T-helper 17 cell (primary cell): ENCODE data around the gene MGST3. TPM values are rescaled to one million over a fixed set of nuclear protein-coding genes. Genes with fewer than 3 reads are reported as not detected.
A peak's percentile ranks its signal among the peaks of the same experiment; 100 is the strongest.
"Not testable (repeated sequence)": the region's sequence is repeated elsewhere in the genome, so short reads cannot be mapped to it uniquely, and the experiment has no call there.

Experiments used
- ATAC-seq: fragments of 150-1000 bp; cut with Tn5 transposase; 2 replicates; pipeline ENCODE4 v1.10.0; 2021; ENCODE audit warnings: mild to moderate bottlenecking, moderate library complexity
- DNase-seq, 3 donors: peaks; one replicate each; pipeline versions ENCODE4 v3.0.0 to v3.0.0-alpha.2; 2020 to 2021
- H3K9me3 ChIP-seq: one replicate; pipeline ENCODE4 v1.7.0; 2013; ENCODE audit warnings: low read length, mild to moderate bottlenecking; ENCODE audit not compliant: control insufficient read depth, poor library complexity, severe bottlenecking
- H3K27ac Mint-ChIP-seq: one replicate; pipeline ENCODE4 v1.8.0; 2022; ENCODE audit warnings: mild to moderate bottlenecking, moderate library complexity, mixed read lengths
- H3K27me3 Mint-ChIP-seq: one replicate; pipeline ENCODE4 v1.8.0; 2022; ENCODE audit warnings: mixed read lengths
- H3K36me3 Mint-ChIP-seq: one replicate; pipeline ENCODE4 v1.8.0; 2022; ENCODE audit warnings: low read depth, mixed read lengths
- H3K4me1 Mint-ChIP-seq: one replicate; pipeline ENCODE4 v1.8.0; 2022; ENCODE audit warnings: mild to moderate bottlenecking, mixed read lengths
- H3K4me3 Mint-ChIP-seq: one replicate; pipeline ENCODE4 v1.8.0; 2022; ENCODE audit warnings: mild to moderate bottlenecking, moderate library complexity, mixed read lengths
- total RNA-seq, 4 donors: library from RNA in 2 of 4; stranded (reverse) in 2 of 4; gene quantifications; one replicate each; pipeline ENCODE4 v1.2.3 and lab custom pipeline; 2022 to 2026

Gene MGST3
- total RNA-seq (10 to 100 TPM; 27.2 to 42.1 TPM), total RNA-seq (lab: John Stamatoyannopoulos, UW) (11.2 to 52.4 reads per million in 2 donors)

GRCh38 chr1:165630629-165631341, at the start of gene MGST3:
MGST3 (plus strand) TSS chr1:165631234; CDS start chr1:165649848, 18,614 bp downstream.
- Mint-ChIP-seq H3K4me3 (no peak within 1 kb of the TSS), H3K27ac (no peak within 1 kb of the TSS), H3K36me3 (no peaks in the 10 kb centered on the region), H3K27me3 (no peaks in the 10 kb centered on the region), H3K4me1 (peaks cover 21% of the 10 kb centered on the region)
- no peaks in the 10 kb centered on the region for H3K9me3 ChIP-seq
- DNase-seq, result peak; percentile 87 to 90 (median 88)
- peak; percentile 95 for ATAC-seq

- DNase-seq (no peak), ATAC-seq (no peak)
- Mint-ChIP-seq H3K36me3 (peaks cover 3% of the 10 kb centered on the region), H3K4me3 (no peak overlapping the region), H3K27me3 (peaks cover 37% of the 10 kb centered on the region), H3K4me1 (peaks cover 3% of the 10 kb centered on the region), H3K27ac (no peak overlapping the region)
- H3K9me3 ChIP-seq, result no peaks in the 10 kb centered on the region
These were observed 49.1 kb upstream of the MGST3 start for GRCh38 chr1:165581926-165582325.

- ATAC-seq (no peak), DNase-seq (no peak)
- H3K27ac Mint-ChIP-seq, result no peak overlapping the region
- no peak overlapping the region for H3K4me3 Mint-ChIP-seq
- H3K9me3 ChIP-seq, result no peaks in the 10 kb centered on the region
- H3K27me3 Mint-ChIP-seq, result peaks cover 70% of the 10 kb centered on the region
- H3K4me1 Mint-ChIP-seq, result peaks cover 5% of the 10 kb centered on the region
- H3K36me3 Mint-ChIP-seq, result peaks cover 3% of the 10 kb centered on the region
These were observed 44.6 kb upstream of the MGST3 start for GRCh38 chr1:165586398-165586797.

GRCh38 chr1:165591391-165591790, 39.6 kb upstream of the MGST3 start:
- H3K36me3 Mint-ChIP-seq, DNase-seq, H3K9me3 ChIP-seq, ATAC-seq, H3K4me3 Mint-ChIP-seq, H3K27ac Mint-ChIP-seq: not testable (repeated sequence)
- Mint-ChIP-seq H3K27me3 (peaks cover 69% of the 10 kb centered on the region), H3K4me1 (peaks cover 14% of the 10 kb centered on the region)

- H3K4me1 Mint-ChIP-seq, result peaks cover 22% of the 10 kb centered on the region
- H3K27ac Mint-ChIP-seq, result no peak overlapping the region
- H3K27me3 Mint-ChIP-seq, result peaks cover 69% of the 10 kb centered on the region
- DNase-seq, result peak; percentile 58 to 74 (median 66)
- no peaks in the 10 kb centered on the region for H3K36me3 Mint-ChIP-seq
- peak; percentile 70 for ATAC-seq
- H3K4me3 Mint-ChIP-seq, result no peak overlapping the region
- H3K9me3 ChIP-seq, result no peaks in the 10 kb centered on the region
These were observed 37.9 kb upstream of the MGST3 start for GRCh38 chr1:165592945-165593823.

GRCh38 chr1:165595246-165595938, 35.6 kb upstream of the MGST3 start:
- no peak for DNase-seq
- H3K9me3 ChIP-seq, result no peaks in the 10 kb centered on the region
- Mint-ChIP-seq H3K4me3 (no peak overlapping the region), H3K4me1 (peaks cover 27% of the 10 kb centered on the region), H3K27ac (no peak overlapping the region), H3K36me3 (no peaks in the 10 kb centered on the region), H3K27me3 (peaks cover 54% of the 10 kb centered on the region)
- no peak for ATAC-seq

- Mint-ChIP-seq H3K4me1 (peaks cover 24% of the 10 kb centered on the region), H3K27ac (peak overlapping the region; percentile 90), H3K4me3 (peak overlapping the region; percentile 93), H3K27me3 (peaks cover 48% of the 10 kb centered on the region), H3K36me3 (no peaks in the 10 kb centered on the region)
- ATAC-seq, result peak; percentile 97
- no peaks in the 10 kb centered on the region for H3K9me3 ChIP-seq
- peak; percentile 73 to 83 (median 73) for DNase-seq
These were observed 33.0 kb upstream of the MGST3 start for GRCh38 chr1:165597883-165598675.

GRCh38 chr1:165598676-165599059, 32.4 kb upstream of the MGST3 start:
- Mint-ChIP-seq H3K4me3 (peak overlapping the region; percentile 93), H3K36me3 (no peaks in the 10 kb centered on the region), H3K27me3 (peaks cover 42% of the 10 kb centered on the region), H3K27ac (peak overlapping the region; percentile 90), H3K4me1 (peaks cover 21% of the 10 kb centered on the region)
- ATAC-seq (no peak), DNase-seq (no peak)
- no peaks in the 10 kb centered on the region for H3K9me3 ChIP-seq

GRCh38 chr1:165600793-165601192, 30.2 kb upstream of the MGST3 start:
- ATAC-seq, result no peak

GRCh38 chr1:165603810-165604209, 27.2 kb upstream of the MGST3 start:
- DNase-seq (no peak), ATAC-seq (no peak)
- H3K36me3 Mint-ChIP-seq, result peaks cover 4% of the 10 kb centered on the region
- H3K9me3 ChIP-seq, result no peaks in the 10 kb centered on the region
- H3K4me3 Mint-ChIP-seq, result no peak overlapping the region
- H3K4me1 Mint-ChIP-seq, result peaks cover 10% of the 10 kb centered on the region
- no peak overlapping the region for H3K27ac Mint-ChIP-seq
- H3K27me3 Mint-ChIP-seq, result peaks cover 37% of the 10 kb centered on the region

More at GRCh38 chr1:165600793-165601192, 30.2 kb upstream of the MGST3 start:
- Mint-ChIP-seq H3K27ac (no peak overlapping the region), H3K36me3 (no peaks in the 10 kb centered on the region), H3K4me3 (no peak overlapping the region), H3K27me3 (peaks cover 34% of the 10 kb centered on the region), H3K4me1 (peaks cover 21% of the 10 kb centered on the region)
- H3K9me3 ChIP-seq, result no peaks in the 10 kb centered on the region
- no peak for DNase-seq

- H3K27me3 Mint-ChIP-seq, result peaks cover 43% of the 10 kb centered on the region
- H3K27ac Mint-ChIP-seq, result peak overlapping the region; percentile 8
- no peak overlapping the region for H3K4me3 Mint-ChIP-seq
- peaks cover 8% of the 10 kb centered on the region for H3K4me1 Mint-ChIP-seq
- DNase-seq (no peak), ATAC-seq (no peak)
- peaks cover 4% of the 10 kb centered on the region for H3K36me3 Mint-ChIP-seq
- no peaks in the 10 kb centered on the region for H3K9me3 ChIP-seq
These were observed 25.8 kb upstream of the MGST3 start for GRCh38 chr1:165605246-165605645.

- ATAC-seq, H3K4me3 Mint-ChIP-seq, H3K4me1 Mint-ChIP-seq, DNase-seq, H3K9me3 ChIP-seq, H3K27ac Mint-ChIP-seq, H3K36me3 Mint-ChIP-seq: not testable (repeated sequence)
- H3K27me3 Mint-ChIP-seq, result peaks cover 42% of the 10 kb centered on the region
These were observed 24.4 kb upstream of the MGST3 start for GRCh38 chr1:165606676-165607075.
